HEK293T (cell line): ENCODE results near the gene RAB5B.

ENCODE experiments used
- ELF4 ChIP-seq: fragments of 450-650 bp; IDR thresholded peaks from 2 replicates; pipeline ENCODE4 v1.6.1; 2017; ENCODE audit warnings: antibody characterized with exemption
- HDGF ChIP-seq: fragments of 450-650 bp; IDR thresholded peaks from 2 replicates; pipeline ENCODE4 v1.6.1; 2017; ENCODE audit warnings: antibody characterized with exemption, borderline replicate concordance
- PKNOX1 ChIP-seq: fragments of 450-650 bp; IDR thresholded peaks from 2 replicates; pipeline ENCODE4 v1.6.1; 2016

GRCh38 chr12:56038022-56038655 is 64.3 kb downstream of the RAB5B start:
- no peak for TF ChIP-seq HDGF
- no peak for TF ChIP-seq ELF4
- no peak for TF ChIP-seq PKNOX1
